Esophagus mucosa (tissue), 1 donor: ENCODE data around the gene PAPSS1. TPM values are rescaled to one million over a fixed set of nuclear protein-coding genes. Genes with fewer than 3 reads are reported as not detected.
"Not testable (repeated sequence)": the region's sequence is repeated elsewhere in the genome, so short reads cannot be mapped to it uniquely, and the experiment has no call there.

ENCODE experiments used
- ATAC-seq: fragments of 200-7000 bp; cut with Tn5 transposase; one replicate; pipeline ENCODE4 v1.9.1; 2020
- total RNA-seq: library from RNA; stranded (reverse); gene quantifications from one replicate; pipeline ENCODE4 v1.2.4, GENCODE V29; 2023
- donor health status: DM: yes; HTN: yes; CAD: no.

PAPSS1 gene
- total RNA-seq, 1 donor from 2014 or later = 37.5 TPM

DNA sequence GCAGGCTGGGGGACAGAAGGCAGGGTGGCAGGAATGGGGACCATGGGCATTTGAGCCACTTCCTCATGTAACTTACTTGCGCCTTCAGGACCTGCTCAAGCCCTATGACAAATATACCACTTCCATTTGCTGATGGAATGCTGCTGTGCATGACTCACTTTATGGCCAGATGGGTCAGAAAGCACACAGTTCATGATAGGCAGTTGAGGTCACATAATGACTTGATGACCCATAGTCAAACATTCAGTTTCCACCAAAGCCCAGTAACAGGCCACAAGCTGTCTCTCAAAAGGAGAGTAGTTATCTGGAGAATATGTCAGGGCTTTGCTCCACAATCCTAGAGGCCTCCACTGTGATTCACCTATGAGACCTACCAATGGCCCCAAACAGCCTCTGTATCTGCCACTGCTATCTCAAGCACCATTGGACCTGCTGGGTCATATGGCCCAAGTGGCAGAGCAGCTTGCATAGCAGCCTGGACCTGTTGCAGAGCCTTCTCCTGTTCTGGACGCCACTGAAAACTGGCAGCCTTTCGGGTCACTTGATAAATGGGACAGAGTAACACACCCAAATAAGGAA is 5.3 kb upstream of the PAPSS1 start:
- ATAC-seq = no peak

DNA sequence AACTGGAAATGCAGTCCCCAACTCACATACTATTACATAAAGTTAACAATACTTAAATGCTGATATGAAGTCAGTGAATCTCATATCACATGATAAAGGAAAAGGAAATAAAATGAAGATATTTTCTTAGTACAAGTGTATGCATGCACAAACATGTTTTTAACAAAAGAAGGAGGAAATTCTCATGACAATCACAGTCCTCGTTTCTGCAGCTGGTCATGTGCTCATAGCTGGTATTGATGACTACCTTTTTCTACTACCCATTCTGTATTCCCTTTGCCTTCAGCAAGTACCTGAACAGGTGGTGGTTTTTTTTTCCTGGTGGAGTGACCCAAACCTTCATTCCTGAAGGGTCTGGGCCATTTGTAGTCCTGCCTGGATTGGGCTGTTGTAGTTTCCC is 3.3 kb upstream of the PAPSS1 start:
- ATAC-seq = not testable (repeated sequence)

GRCh38 chr4:107721436-107722100 is 1.5 kb upstream of the PAPSS1 start:
- no peak for ATAC-seq

DNA sequence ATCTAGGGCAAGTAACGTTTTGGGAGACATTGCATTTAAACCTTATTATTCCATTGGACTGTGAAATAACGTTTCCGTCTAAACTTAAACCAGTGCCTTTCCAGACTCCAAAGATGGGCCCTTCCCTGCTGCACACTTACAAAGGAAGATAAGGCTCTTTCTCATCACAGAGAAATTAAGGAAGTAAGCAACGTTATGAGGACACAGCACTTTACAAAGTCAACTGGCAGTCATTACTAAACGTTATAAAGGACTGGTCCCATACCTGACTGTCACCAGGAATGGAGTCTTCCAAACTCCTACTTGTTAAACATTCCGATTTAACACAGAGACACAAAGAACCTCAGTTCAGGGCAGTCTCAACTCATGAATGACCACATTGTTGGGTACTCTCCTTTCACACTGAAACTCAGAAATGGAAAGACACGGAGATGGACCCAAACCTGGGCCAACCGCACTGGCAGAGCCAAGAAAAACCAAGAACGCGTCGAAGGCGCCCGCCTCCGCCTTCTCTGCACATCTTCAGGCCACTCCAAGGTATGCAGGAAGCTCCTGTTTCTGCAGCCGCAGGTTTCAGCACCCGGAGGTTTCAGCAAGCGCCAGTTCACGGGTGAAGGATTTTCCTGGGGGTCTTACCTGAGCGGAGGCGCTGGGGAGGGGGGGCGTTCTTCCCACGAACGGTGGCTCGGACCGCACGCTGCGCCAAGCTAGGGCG is 670 bp downstream of the PAPSS1 start:
- peak; percentile 5 for ATAC-seq

DNA sequence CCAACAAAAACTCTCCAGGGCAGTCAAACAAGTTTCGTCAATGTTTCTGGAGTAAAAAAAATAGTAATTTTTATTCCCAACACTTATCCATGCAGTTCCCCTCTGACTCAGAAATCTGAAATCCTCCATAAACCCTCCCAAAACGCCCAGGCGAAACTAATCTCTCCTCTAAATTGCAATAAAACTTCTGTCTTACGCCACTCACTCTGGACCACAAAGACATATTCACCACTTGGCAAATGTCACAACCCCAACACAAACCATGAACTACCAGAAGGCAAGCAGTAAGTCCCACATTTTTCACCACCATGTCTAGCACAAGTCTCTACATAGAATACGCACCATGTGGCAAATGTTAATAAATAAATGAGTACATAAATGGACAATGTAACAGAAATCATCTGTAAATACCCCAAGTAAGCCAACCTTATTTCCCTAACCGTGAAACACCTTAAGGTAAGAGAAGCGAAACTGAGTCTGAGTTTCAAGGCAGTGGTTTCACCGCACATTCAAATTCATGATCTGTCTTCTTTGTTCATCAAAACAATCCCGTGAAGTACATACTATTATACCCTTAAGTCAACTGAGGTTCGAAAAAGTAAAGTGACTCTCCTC is 1.6 kb downstream of the PAPSS1 start:
- ATAC-seq = no peak

- ATAC-seq = no peak
Measured at GRCh38 chr4:107714256-107714655, 5.8 kb downstream of the PAPSS1 start.

- no peak for ATAC-seq
Measured at GRCh38 chr4:107712236-107712635, 7.8 kb downstream of the PAPSS1 start.

DNA sequence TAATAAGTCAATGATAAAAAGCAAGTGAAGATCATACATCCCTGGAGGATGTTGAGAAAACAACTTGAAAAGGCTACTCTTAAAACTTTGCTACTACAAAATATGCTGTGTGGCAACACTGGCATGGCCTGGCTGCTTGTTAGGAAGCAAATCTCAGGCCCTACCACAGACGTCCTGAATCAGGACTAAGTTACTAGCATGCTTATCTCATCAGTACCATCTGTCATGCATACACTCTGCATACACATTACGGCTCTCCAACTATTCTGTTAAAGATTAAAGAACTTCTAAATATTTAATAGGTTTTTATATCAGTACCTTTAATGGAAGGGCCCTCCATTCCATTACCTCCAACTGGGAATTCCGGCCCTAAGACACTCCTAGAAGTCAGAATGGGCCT is 8.2 kb downstream of the PAPSS1 start:
- no peak for ATAC-seq

GRCh38 chr4:107710493-107711459 is 9.3 kb downstream of the PAPSS1 start:
- no peak for ATAC-seq

GRCh38 chr4:107709916-107710315 is 10.1 kb downstream of the PAPSS1 start:
- peak; percentile 60 for ATAC-seq

- ATAC-seq = peak; percentile 81
Measured at GRCh38 chr4:107708225-107708624, 11.8 kb downstream of the PAPSS1 start.

DNA sequence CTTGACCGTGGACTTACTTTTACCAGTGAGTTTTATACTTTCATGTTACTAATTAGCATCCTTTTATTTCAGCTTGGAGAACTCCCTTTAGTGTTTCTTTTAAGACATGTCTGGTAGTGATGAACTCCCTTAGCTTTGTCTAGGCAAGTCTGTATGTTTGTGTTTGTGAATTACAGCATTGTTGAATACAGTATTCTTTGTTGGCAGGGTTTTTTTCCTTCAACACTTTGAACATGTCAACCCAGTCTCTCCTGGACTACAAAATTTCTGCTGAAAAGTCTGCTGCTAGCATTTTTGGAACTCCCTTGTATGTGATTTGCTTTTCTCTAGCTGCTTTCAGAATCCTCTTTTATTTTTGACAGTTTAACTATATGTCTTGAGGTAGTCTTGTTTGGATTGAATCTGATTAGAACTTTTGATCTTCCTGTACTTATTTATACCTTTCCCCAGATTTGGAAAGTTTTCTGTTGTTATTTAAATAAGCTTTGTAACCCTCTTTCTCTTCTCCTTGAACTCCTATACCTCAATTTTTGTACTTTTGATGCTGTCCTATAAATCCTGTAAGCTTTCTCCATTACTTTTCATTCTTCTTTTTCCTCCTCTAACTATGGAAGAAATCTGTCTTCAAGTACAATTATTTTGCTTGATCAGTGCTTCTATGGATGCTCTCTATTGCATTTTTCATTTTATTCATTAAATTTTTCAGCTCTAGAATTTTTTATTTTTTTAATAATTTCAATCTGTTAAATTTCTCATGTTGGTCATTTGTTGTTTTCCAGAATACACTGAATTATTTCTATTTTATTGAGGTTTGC is 14.1 kb downstream of the PAPSS1 start:
- no peak for ATAC-seq

DNA sequence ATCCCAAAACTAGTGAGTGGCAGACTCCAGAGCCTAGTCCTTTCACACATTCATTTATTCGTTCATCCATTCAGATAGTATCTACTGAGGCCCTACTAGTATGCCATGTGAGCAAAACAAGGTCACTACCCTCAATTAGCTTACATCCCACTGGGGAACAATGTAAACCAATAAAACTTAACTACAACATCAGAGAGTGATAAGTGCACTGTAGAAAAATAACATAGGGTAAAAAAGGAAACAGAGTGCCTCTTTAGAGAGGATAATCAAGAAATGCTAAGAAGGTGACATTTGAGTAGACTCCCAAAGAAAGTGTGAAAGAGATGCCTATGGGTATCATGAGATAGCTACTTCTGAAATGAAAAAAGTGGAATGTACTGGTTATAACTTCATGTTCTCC is 18.5 kb downstream of the PAPSS1 start:
- no peak for ATAC-seq

- no peak for ATAC-seq
Measured at GRCh38 chr4:107699466-107700206, 20.4 kb downstream of the PAPSS1 start.

DNA sequence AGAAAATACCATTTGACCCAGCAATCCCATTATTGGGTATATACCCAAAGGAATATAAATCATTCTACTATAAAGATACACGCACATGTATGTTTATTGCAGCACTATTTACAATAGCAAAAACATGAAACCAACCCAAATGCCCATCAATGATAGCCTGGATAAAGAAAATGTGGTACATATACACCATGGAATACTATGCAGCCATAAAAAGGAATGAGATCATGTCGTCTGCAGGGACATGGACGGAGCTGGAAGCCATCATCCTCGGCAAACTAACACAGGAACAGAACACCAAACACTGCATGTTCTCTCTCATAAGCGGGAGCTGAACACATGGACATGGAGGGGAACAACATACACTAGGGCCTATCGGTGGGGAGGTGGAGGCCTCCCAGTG is 23.8 kb downstream of the PAPSS1 start:
- not testable (repeated sequence) for ATAC-seq

DNA sequence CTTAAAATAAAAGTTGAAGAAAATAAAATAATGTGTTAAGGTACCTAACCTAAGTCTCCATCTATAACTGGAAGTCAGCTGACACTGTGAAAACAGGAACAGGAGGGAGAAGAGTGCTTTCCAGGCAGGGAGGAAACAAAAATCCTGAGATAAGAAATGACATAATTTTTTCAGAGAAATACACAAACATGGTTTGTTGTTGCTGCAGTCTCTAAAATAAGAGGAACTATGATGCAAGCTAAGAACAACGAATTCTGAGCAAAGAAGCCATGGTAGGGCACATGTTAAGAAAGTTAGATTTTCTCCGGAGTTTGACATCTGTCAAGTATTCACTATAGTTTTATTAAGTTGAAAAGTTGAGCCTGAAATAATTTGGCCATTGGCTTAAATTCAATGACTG is 26.9 kb downstream of the PAPSS1 start:
- ATAC-seq = no peak

DNA sequence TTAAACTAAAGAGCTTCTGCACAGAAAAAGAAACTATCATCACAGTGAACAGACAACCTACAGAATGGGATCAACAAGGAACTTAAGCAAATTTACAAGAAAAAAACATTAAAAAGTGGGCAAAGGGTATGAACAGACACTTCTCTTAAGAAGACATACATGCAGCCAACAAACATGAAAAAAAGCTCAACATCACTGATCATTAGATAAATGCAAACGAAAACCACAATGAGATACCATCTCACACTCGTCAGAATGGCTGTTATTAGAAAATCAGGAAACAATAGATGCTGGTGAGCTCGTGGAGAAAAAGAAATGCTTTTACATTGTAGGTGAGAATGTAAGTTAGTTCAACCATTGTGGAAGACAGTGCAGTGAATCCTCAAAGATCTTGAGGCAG is 27.8 kb downstream of the PAPSS1 start:
- ATAC-seq = no peak

DNA sequence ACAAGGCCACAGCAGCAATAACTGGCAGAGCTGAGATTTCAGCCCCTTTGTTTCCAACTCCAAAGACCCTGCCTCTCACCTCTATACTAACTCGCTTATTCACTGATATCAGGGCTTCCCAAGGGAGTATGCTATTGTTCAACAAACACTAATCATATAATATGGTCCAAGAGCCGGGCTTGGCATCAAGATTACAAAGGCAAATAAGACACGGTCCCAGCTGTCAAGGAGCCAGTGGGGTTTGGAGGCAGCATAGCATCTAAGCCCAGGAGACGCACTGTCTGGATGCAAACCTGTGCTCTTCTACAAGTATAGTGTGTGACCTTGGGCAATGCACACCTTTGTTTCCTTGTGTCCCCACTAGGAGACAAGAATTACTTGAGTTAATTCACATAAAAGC is 28.7 kb downstream of the PAPSS1 start:
- ATAC-seq = no peak

DNA sequence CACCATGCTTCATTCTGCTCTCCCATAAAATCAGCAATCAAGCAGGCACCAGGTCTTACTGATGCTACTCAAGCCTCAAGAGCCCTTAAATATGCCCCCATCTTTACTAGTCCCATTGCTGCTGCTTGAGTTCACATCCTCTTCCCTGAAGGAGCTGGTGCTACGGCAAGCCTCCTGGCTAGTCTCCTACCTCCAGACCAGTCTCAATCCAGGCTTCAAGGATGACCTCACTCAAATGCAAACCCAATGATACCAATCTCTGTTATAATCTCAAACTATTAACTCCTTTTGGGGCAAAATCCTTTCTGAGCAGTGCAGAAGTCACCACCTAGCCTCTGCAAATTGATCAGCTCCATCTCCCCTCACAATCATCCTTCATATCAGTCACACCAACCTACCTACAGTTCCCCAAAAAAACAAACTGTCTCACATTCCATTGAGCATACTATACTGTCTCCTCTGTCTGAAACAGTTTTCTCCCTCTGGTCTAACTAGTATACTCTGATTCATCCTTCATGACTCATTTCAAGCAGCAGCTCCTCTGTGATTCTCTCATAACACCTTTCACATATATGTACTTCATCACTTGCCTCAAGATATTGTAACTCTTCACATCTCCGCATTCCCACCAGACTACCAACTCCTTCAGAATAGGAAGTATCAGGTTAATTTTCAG is 30.0 kb downstream of the PAPSS1 start:
- ATAC-seq = peak; percentile 99

DNA sequence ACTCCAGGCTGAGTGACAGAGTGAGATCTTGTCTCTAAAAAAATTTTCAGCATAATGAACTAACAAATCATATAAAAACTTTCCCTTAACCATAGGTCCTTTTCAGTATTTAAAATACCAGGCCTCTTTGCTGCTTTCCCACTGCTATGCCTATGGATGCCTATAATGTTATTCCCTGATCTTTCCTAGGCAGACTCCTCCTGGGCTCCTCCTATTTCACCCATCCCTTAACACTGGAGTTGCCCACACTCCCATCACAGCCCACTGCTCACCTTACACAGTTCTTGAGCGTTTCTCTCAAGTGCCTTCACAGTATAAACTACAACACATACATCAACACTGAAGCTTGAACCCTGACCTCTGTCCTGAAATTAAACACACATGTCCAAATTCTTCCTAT is 31.6 kb downstream of the PAPSS1 start:
- ATAC-seq = no peak
